Mesendoderm (in vitro differentiated cells): Measurements from ENCODE around the gene CCN5.
"Not testable (repeated sequence)": the region's sequence is repeated elsewhere in the genome, so short reads cannot be mapped to it uniquely, and the experiment has no call there.

ENCODE experiments used
- DNase-seq: peaks from one replicate; pipeline ENCODE4 v3.0.0; 2013
- H2AK5ac ChIP-seq: 2 replicates; pipeline ENCODE4 v1.6.1; 2013; ENCODE audit warnings: low read length, inconsistent platforms
- H2BK120ac ChIP-seq: 2 replicates; pipeline ENCODE4 v1.6.1; 2013; ENCODE audit warnings: low read depth, mild to moderate bottlenecking, low read length, moderate library complexity, mixed read lengths
- H2BK15ac ChIP-seq: replicated peaks from 2 replicates; pipeline ENCODE4 v1.6.1; 2013; ENCODE audit warnings: low read depth, mild to moderate bottlenecking, moderate library complexity
- H2BK5ac ChIP-seq: 2 replicates; pipeline ENCODE4 v1.6.1; 2013; ENCODE audit warnings: low read length, inconsistent platforms
- H3K18ac ChIP-seq: 2 replicates; pipeline ENCODE4 v1.6.1; 2013; ENCODE audit warnings: mild to moderate bottlenecking, low read length, mixed read lengths
- H3K23ac ChIP-seq: one replicate; pipeline ENCODE4 v1.6.1; 2013; ENCODE audit warnings: low read length
- H3K27ac ChIP-seq: 2 replicates; pipeline ENCODE4 v1.5.1; 2013; ENCODE audit warnings: low read depth, mild to moderate bottlenecking, inconsistent platforms, low read length, moderate library complexity
- H3K27me3 ChIP-seq: 2 replicates; pipeline ENCODE4 v1.6.1; 2013; ENCODE audit warnings: low read length, control low read depth, mild to moderate bottlenecking, inconsistent platforms; ENCODE audit not compliant: insufficient read depth, poor library complexity
- H3K36me3 ChIP-seq: 2 replicates; pipeline ENCODE4 v1.6.1; 2013; ENCODE audit warnings: low read length, inconsistent platforms; ENCODE audit not compliant: control insufficient read depth, insufficient read depth
- H3K4ac ChIP-seq: one replicate; pipeline ENCODE4 v1.6.1; 2013; ENCODE audit warnings: low read depth, mild to moderate bottlenecking, low read length, moderate library complexity
- H3K4me1 ChIP-seq: 2 replicates; pipeline ENCODE4 v1.6.1; 2013; ENCODE audit warnings: low read depth, low read length, inconsistent platforms; ENCODE audit not compliant: control insufficient read depth
- H3K4me2 ChIP-seq: 2 replicates; pipeline ENCODE4 v1.6.1; 2013; ENCODE audit warnings: low read length
- H3K4me3 ChIP-seq: 2 replicates; pipeline ENCODE4 v1.5.1; 2013; ENCODE audit warnings: mild to moderate bottlenecking, low read length
- H3K56ac ChIP-seq: one replicate; pipeline ENCODE4 v1.6.1; 2013; ENCODE audit warnings: low read length
- H3K79me1 ChIP-seq: 2 replicates; pipeline ENCODE4 v1.6.1; 2013; ENCODE audit warnings: low read length, inconsistent platforms
- H3K79me2 ChIP-seq: 2 replicates; pipeline ENCODE4 v1.6.1; 2013; ENCODE audit warnings: mild to moderate bottlenecking, low read length; ENCODE audit not compliant: control insufficient read depth, insufficient read depth
- H3K9ac ChIP-seq: 2 replicates; pipeline ENCODE4 v1.6.1; 2013; ENCODE audit warnings: low read length, inconsistent platforms
- H4K5ac ChIP-seq: one replicate; pipeline ENCODE4 v1.6.1; 2013; ENCODE audit warnings: low read length
- H4K8ac ChIP-seq: one replicate; pipeline ENCODE4 v1.6.1; 2013; ENCODE audit warnings: low read depth, mild to moderate bottlenecking, control low read depth, low read length, moderate library complexity
- WGBS: extraction: QIAGEN DNeasy Blood & Tissue Kit; methylation state at CpG from one replicate; pipeline ENCODE4 v1.1.7; 2013; ENCODE audit warnings: low lambda C conversion rate, missing lambda C conversion rate; ENCODE audit not compliant: insufficient coverage; ENCODE audit errors: extremely low coverage; 5-methylcytosine and 5-hydroxymethylcytosine counted together

The CCN5 gene

DNA sequence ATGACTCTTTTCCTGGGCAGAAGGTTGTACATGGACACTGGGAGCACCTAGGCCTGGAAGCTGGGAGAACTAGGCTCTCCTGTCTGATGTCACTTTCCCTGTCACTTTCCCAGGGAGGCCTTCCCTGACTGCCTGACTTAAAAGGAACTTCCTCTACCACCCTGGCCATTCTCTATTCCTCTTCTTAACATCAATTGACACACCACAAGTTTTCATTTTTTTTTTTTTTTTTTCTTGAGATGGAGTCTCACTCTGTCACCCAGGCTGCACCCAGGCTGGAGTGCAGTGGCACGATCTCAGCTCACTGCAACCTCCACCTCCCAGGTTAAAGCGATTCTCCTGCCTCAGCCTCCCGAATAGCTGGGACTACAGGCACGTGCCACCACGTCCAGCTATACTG, 18.1 kb upstream of the CCN5 start:
- not testable (repeated sequence) for H3K27ac ChIP-seq, H3K18ac ChIP-seq, H3K56ac ChIP-seq, H3K4ac ChIP-seq, H3K4me1 ChIP-seq, H3K36me3 ChIP-seq, H2AK5ac ChIP-seq, H3K27me3 ChIP-seq, H3K4me2 ChIP-seq, H3K4me3 ChIP-seq, H3K9ac ChIP-seq, H2BK5ac ChIP-seq, H3K79me1 ChIP-seq, H2BK15ac ChIP-seq, H4K8ac ChIP-seq, DNase-seq, H3K23ac ChIP-seq, H3K79me2 ChIP-seq, H4K5ac ChIP-seq, H2BK120ac ChIP-seq
- whole genome bisulfite sequencing = no CpG with 5 or more reads among the region's 5 CpGs

DNA sequence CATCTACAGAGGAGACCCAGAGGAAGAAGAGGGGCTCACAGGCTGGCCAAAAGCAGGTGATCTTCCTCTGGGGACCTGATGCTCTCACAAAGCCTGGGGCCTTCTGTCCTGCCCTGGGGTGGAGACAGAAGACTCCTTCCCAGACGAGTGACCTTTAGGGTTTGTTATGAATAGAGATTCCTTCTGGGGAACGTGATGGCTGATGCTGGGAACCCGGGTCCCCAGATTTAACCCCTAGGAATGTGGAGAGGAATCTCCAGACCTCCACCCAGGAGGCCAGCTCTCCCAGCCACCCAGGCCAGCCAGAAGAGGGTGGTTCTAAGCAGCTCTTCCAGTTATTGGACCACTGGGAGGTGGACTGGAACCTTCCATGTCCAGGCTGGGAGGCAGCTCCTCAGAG, 16.8 kb upstream of the CCN5 start:
- Histone ChIP-seq H2BK15ac (no peak overlapping the region), H3K79me2 (no peaks in the 10 kb centered on the region), H3K79me1 (no peaks in the 10 kb centered on the region), H4K5ac (no peak overlapping the region), H3K18ac (no peak overlapping the region), H3K4ac (no peak overlapping the region), H2BK120ac (no peak overlapping the region), H3K36me3 (no peaks in the 10 kb centered on the region), H2AK5ac (no peak overlapping the region), H4K8ac (no peak overlapping the region), H3K27ac (no peak overlapping the region), H3K27me3 (no peaks in the 10 kb centered on the region), H3K56ac (no peak overlapping the region), H3K4me2 (no peak overlapping the region), H3K23ac (no peak overlapping the region), H3K4me1 (no peaks in the 10 kb centered on the region), H3K4me3 (no peak overlapping the region), H2BK5ac (no peak overlapping the region), H3K9ac (no peak overlapping the region)
- WGBS = no CpG with 5 or more reads among the region's 3 CpGs
- DNase-seq = no peak

DNA sequence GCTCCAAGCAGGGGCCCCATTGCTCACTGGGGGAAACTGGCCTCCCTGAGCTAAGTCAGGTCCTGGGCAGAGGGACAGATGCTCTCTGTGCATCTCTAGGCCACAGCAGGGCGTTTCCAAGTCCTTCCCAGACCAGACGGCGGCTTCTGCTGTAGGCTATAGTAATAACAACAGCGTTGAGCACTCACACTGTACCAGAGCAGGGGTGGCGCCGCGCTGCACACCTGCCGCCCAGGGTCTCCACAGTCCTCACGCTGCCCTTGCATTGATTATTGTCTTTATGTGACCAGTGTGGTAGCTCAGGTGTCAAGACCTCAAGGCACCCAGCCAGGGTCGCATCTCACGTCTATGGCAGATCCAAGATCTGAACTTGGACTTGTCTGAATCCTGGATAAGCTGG, 14.9 kb upstream of the CCN5 start:
- no peaks in the 10 kb centered on the region for H3K4me1 ChIP-seq
- no peak overlapping the region for H3K18ac ChIP-seq
- no peaks in the 10 kb centered on the region for H3K27me3 ChIP-seq
- no peak overlapping the region for H3K4me3 ChIP-seq
- no peak for DNase-seq
- WGBS = no CpG with 5 or more reads among the region's 11 CpGs
- H3K79me2 ChIP-seq = no peaks in the 10 kb centered on the region
- no peak overlapping the region for H2BK15ac ChIP-seq
- no peak overlapping the region for H3K4me2 ChIP-seq
- H3K9ac ChIP-seq = no peak overlapping the region
- H4K8ac ChIP-seq = no peak overlapping the region
- H3K36me3 ChIP-seq = no peaks in the 10 kb centered on the region
- H4K5ac ChIP-seq = no peak overlapping the region
- no peak overlapping the region for H3K4ac ChIP-seq
- H2BK5ac ChIP-seq = no peak overlapping the region
- H3K79me1 ChIP-seq = no peaks in the 10 kb centered on the region
- H2AK5ac ChIP-seq = no peak overlapping the region
- no peak overlapping the region for H3K56ac ChIP-seq
- H3K23ac ChIP-seq = no peak overlapping the region
- no peak overlapping the region for H3K27ac ChIP-seq
- H2BK120ac ChIP-seq = no peak overlapping the region

DNA sequence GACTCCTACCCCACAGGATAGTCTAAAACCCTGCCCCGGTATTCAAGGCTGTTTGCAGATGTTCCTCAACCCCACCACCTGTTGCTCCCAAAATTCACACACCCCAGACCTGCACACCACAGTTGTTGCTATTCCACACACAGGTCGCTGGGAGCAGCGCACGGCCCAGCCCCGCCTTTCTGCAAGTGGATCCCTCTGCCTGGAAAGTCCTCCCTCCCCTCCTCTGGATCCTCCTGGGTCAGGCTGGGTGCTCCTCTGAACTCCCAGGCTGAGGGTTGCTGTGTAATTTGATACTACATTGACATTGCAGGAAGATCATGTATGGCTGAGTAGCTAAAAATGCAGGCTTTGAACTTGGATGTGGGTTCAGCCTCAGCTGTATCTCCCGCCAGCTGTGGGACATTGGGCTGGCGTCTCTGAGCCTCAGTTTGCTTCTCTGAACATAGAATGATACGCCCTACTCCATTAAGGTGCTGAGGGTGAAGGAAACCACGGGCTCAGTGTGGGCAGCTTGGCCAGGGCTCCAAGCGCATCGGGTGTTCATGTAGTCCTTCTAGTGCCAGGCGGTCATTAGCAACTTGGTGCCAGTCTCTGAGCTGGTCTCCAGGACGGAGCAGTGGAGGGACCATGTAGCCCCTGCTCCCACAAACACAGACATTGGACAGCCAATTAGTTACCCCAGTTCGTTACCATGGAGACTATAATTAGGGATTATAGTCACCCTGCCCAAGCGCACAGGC, 13.9 kb upstream of the CCN5 start:
- Histone ChIP-seq H3K23ac (no peak overlapping the region), H3K4me3 (no peak overlapping the region), H3K18ac (no peak overlapping the region), H2BK15ac (no peak overlapping the region), H3K27me3 (no peaks in the 10 kb centered on the region), H3K27ac (no peak overlapping the region), H3K36me3 (no peaks in the 10 kb centered on the region), H4K5ac (no peak overlapping the region), H3K4me2 (no peak overlapping the region), H2AK5ac (no peak overlapping the region), H4K8ac (no peak overlapping the region), H3K79me1 (no peaks in the 10 kb centered on the region), H3K56ac (no peak overlapping the region), H3K9ac (no peak overlapping the region), H3K79me2 (no peaks in the 10 kb centered on the region), H2BK120ac (no peak overlapping the region), H3K4ac (no peak overlapping the region), H2BK5ac (no peak overlapping the region), H3K4me1 (no peaks in the 10 kb centered on the region)
- WGBS = no CpG with 5 or more reads among the region's 15 CpGs
- DNase-seq = peak; percentile 71

DNA sequence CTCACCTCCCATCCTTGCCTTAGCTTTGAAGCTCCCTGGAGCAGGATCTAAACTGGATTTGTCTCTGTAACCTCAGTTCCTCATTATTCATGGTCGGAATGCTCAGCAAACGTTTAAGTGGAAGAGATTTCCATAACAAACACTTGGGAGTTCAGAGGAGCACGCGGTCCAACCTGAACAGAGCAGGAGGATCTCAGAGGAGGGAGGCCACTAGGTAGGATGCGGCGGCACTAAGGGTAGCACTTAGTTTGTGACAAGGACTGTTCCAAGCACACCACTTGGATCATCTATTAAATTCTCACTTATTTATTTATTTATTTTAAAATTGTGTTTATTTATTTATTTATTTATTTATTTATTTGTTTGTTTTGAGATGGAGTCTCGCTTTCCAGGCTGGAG, 13.3 kb upstream of the CCN5 start:
- no peak for DNase-seq
- Histone ChIP-seq H3K36me3 (no peaks in the 10 kb centered on the region), H4K5ac (no peak overlapping the region), H3K27ac (no peak overlapping the region), H2BK15ac (no peak overlapping the region), H2AK5ac (no peak overlapping the region), H3K56ac (no peak overlapping the region), H3K4me3 (no peak overlapping the region), H3K18ac (no peak overlapping the region), H3K4ac (no peak overlapping the region), H3K4me1 (no peaks in the 10 kb centered on the region), H3K27me3 (no peaks in the 10 kb centered on the region), H2BK5ac (no peak overlapping the region), H3K4me2 (no peak overlapping the region), H3K23ac (no peak overlapping the region), H3K79me2 (no peaks in the 10 kb centered on the region), H2BK120ac (no peak overlapping the region), H3K9ac (no peak overlapping the region), H3K79me1 (no peaks in the 10 kb centered on the region), H4K8ac (no peak overlapping the region)
- no CpG with 5 or more reads among the region's 7 CpGs for WGBS

DNA sequence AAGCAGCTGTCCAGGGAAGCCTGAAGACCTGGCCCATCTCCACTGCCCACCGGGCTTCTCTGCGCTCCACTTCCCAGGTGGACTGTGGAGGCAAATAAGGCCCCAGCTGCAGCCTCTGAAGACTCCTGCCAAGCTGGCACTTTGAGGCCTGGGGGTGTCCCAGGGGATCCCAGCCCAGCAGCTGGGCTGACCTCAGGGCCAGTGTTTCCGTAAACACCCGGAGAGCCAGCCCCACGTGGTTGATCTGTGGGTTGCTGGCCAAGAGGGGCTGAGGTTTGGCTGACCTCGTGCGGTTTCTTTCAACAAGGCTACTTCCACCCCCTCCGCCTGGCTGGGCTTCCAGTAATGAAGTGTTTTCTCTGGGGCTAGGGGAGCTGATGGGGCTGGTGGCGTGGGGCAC, 12.4 kb upstream of the CCN5 start:
- H4K5ac ChIP-seq = no peak overlapping the region
- H3K27me3 ChIP-seq = no peaks in the 10 kb centered on the region
- DNase-seq = no peak
- H2BK120ac ChIP-seq = no peak overlapping the region
- H2BK15ac ChIP-seq = no peak overlapping the region
- H3K36me3 ChIP-seq = no peaks in the 10 kb centered on the region
- H3K4ac ChIP-seq = no peak overlapping the region
- no peak overlapping the region for H3K9ac ChIP-seq
- H3K4me1 ChIP-seq = no peaks in the 10 kb centered on the region
- H3K79me1 ChIP-seq = no peaks in the 10 kb centered on the region
- no peak overlapping the region for H3K18ac ChIP-seq
- no peak overlapping the region for H2AK5ac ChIP-seq
- no peaks in the 10 kb centered on the region for H3K79me2 ChIP-seq
- H3K23ac ChIP-seq = no peak overlapping the region
- whole genome bisulfite sequencing = no CpG with 5 or more reads among the region's 9 CpGs
- no peak overlapping the region for H3K27ac ChIP-seq
- H3K56ac ChIP-seq = no peak overlapping the region
- H4K8ac ChIP-seq = no peak overlapping the region
- H3K4me2 ChIP-seq = no peak overlapping the region
- no peak overlapping the region for H3K4me3 ChIP-seq
- no peak overlapping the region for H2BK5ac ChIP-seq
